Activated naive CD8-positive, alpha-beta T cell treated with anti-CD3 and anti-CD28 coated beads for 36 hours (primary cell): ENCODE results near the gene CISD3. TPM values are rescaled to one million over a fixed set of nuclear protein-coding genes. Genes with fewer than 3 reads are reported as not detected.
A peak's percentile ranks its signal among the peaks of the same experiment; 100 is the strongest.
"Not testable (repeated sequence)": the region's sequence is repeated elsewhere in the genome, so short reads cannot be mapped to it uniquely, and the experiment has no call there.

Source experiments
- DNase-seq: peaks from one replicate; pipeline ENCODE4 v3.0.0; 2021
- H3K27ac Mint-ChIP-seq: one replicate; pipeline ENCODE4 v1.8.0; 2022; ENCODE audit warnings: mild to moderate bottlenecking, moderate library complexity, mixed read lengths
- H3K27me3 Mint-ChIP-seq: one replicate; pipeline ENCODE4 v1.8.0; 2022; ENCODE audit warnings: mild to moderate bottlenecking, mixed read lengths
- H3K36me3 Mint-ChIP-seq: one replicate; pipeline ENCODE4 v1.8.0; 2021; ENCODE audit warnings: mild to moderate bottlenecking, mixed read lengths
- H3K4me1 Mint-ChIP-seq: one replicate; pipeline ENCODE4 v1.8.0; 2021; ENCODE audit warnings: mixed read lengths
- H3K4me3 Mint-ChIP-seq: one replicate; pipeline ENCODE4 v1.8.0; 2022; ENCODE audit warnings: mild to moderate bottlenecking, moderate library complexity, mixed read lengths
- H3K9me3 Mint-ChIP-seq: one replicate; pipeline ENCODE4 v1.8.0; 2022; ENCODE audit warnings: mixed read lengths
- total RNA-seq, 2 experiments: library from RNA; stranded (reverse); gene quantifications; one replicate each; pipeline ENCODE4 v1.2.3, GENCODE V29; 2021

Gene CISD3
- total RNA-seq, 2 experiments from 2014 or later: 54.3 to 57.4 TPM

- peak overlapping the region; percentile 85 for H3K27ac Mint-ChIP-seq
- H3K4me3 Mint-ChIP-seq: peak overlapping the region; percentile 11
- H3K27me3 Mint-ChIP-seq: no peaks in the 10 kb centered on the region
- H3K4me1 Mint-ChIP-seq: peaks cover 41% of the 10 kb centered on the region
- no peaks in the 10 kb centered on the region for H3K9me3 Mint-ChIP-seq
- peaks cover 33% of the 10 kb centered on the region for H3K36me3 Mint-ChIP-seq
- no peak for DNase-seq
These were observed 14.8 kb upstream of the CISD3 start for GRCh38 chr17:38715216-38715943.

GRCh38 chr17:38716368-38717005, 13.7 kb upstream of the CISD3 start:
- no peaks in the 10 kb centered on the region for H3K9me3 Mint-ChIP-seq
- H3K27me3 Mint-ChIP-seq: no peaks in the 10 kb centered on the region
- H3K4me3 Mint-ChIP-seq: no peak overlapping the region
- no peak for DNase-seq
- peak overlapping the region; percentile 7 for H3K27ac Mint-ChIP-seq
- H3K4me1 Mint-ChIP-seq: peaks cover 34% of the 10 kb centered on the region
- peaks cover 31% of the 10 kb centered on the region for H3K36me3 Mint-ChIP-seq

- Mint-ChIP-seq H3K4me3 (no peak overlapping the region), H3K27me3 (no peaks in the 10 kb centered on the region), H3K36me3 (peaks cover 31% of the 10 kb centered on the region), H3K9me3 (no peaks in the 10 kb centered on the region), H3K27ac (peak overlapping the region; percentile 7), H3K4me1 (peaks cover 27% of the 10 kb centered on the region)
- no peak for DNase-seq
These were observed 12.9 kb upstream of the CISD3 start for GRCh38 chr17:38717139-38717745.

- Mint-ChIP-seq H3K36me3 (peaks cover 31% of the 10 kb centered on the region), H3K27me3 (no peaks in the 10 kb centered on the region), H3K4me1 (peaks cover 25% of the 10 kb centered on the region), H3K27ac (no peak overlapping the region), H3K9me3 (no peaks in the 10 kb centered on the region), H3K4me3 (no peak overlapping the region)
- no peak for DNase-seq
These were observed 10.7 kb upstream of the CISD3 start for GRCh38 chr17:38719289-38719942.

GRCh38 chr17:38719943-38720641, 10.0 kb upstream of the CISD3 start:
- no peaks in the 10 kb centered on the region for H3K27me3 Mint-ChIP-seq
- DNase-seq: no peak
- no peak overlapping the region for H3K4me3 Mint-ChIP-seq
- no peaks in the 10 kb centered on the region for H3K9me3 Mint-ChIP-seq
- H3K4me1 Mint-ChIP-seq: peaks cover 20% of the 10 kb centered on the region
- no peak overlapping the region for H3K27ac Mint-ChIP-seq
- peaks cover 29% of the 10 kb centered on the region for H3K36me3 Mint-ChIP-seq

- peaks cover 28% of the 10 kb centered on the region for H3K36me3 Mint-ChIP-seq
- H3K27me3 Mint-ChIP-seq: no peaks in the 10 kb centered on the region
- H3K4me3 Mint-ChIP-seq: no peak overlapping the region
- no peak overlapping the region for H3K27ac Mint-ChIP-seq
- no peaks in the 10 kb centered on the region for H3K9me3 Mint-ChIP-seq
- peaks cover 15% of the 10 kb centered on the region for H3K4me1 Mint-ChIP-seq
- DNase-seq: no peak
These were observed 9.2 kb upstream of the CISD3 start for GRCh38 chr17:38720941-38721340.

GRCh38 chr17:38721802-38722201, 8.3 kb upstream of the CISD3 start:
- Mint-ChIP-seq H3K4me1 (peaks cover 20% of the 10 kb centered on the region), H3K4me3 (no peak overlapping the region), H3K36me3 (peaks cover 28% of the 10 kb centered on the region), H3K9me3 (no peaks in the 10 kb centered on the region), H3K27me3 (no peaks in the 10 kb centered on the region), H3K27ac (no peak overlapping the region)
- no peak for DNase-seq

GRCh38 chr17:38724337-38724988, 5.7 kb upstream of the CISD3 start:
- no peak overlapping the region for H3K4me3 Mint-ChIP-seq
- peaks cover 5% of the 10 kb centered on the region for H3K9me3 Mint-ChIP-seq
- no peak for DNase-seq
- H3K27ac Mint-ChIP-seq: peak overlapping the region; percentile 9
- peaks cover 47% of the 10 kb centered on the region for H3K4me1 Mint-ChIP-seq
- H3K27me3 Mint-ChIP-seq: no peaks in the 10 kb centered on the region
- H3K36me3 Mint-ChIP-seq: peaks cover 32% of the 10 kb centered on the region

GRCh38 chr17:38725066-38725465, 5.1 kb upstream of the CISD3 start:
- Mint-ChIP-seq H3K27ac (peak overlapping the region; percentile 34), H3K4me1 (peaks cover 45% of the 10 kb centered on the region)

GRCh38 chr17:38726145-38726544, 4.0 kb upstream of the CISD3 start:
- H3K4me3 Mint-ChIP-seq, DNase-seq, H3K9me3 Mint-ChIP-seq, H3K27me3 Mint-ChIP-seq: not testable (repeated sequence)
- H3K36me3 Mint-ChIP-seq: peaks cover 33% of the 10 kb centered on the region
- peaks cover 49% of the 10 kb centered on the region for H3K4me1 Mint-ChIP-seq
- H3K27ac Mint-ChIP-seq: peak overlapping the region; percentile 72

More at GRCh38 chr17:38725066-38725465, 5.1 kb upstream of the CISD3 start:
- Mint-ChIP-seq H3K4me3 (no peak overlapping the region), H3K9me3 (peaks cover 5% of the 10 kb centered on the region), H3K36me3 (peaks cover 33% of the 10 kb centered on the region), H3K27me3 (no peaks in the 10 kb centered on the region)
- no peak for DNase-seq

- Mint-ChIP-seq H3K27ac (peak overlapping the region; percentile 98), H3K4me3 (peak overlapping the region; percentile 71), H3K27me3 (peaks cover 4% of the 10 kb centered on the region), H3K9me3 (peaks cover 5% of the 10 kb centered on the region), H3K4me1 (peaks cover 61% of the 10 kb centered on the region), H3K36me3 (peaks cover 37% of the 10 kb centered on the region)
- DNase-seq: peak; percentile 84
These were observed 2.4 kb upstream of the CISD3 start for GRCh38 chr17:38727736-38728135.

- H3K4me1 Mint-ChIP-seq: peaks cover 63% of the 10 kb centered on the region
- H3K27ac Mint-ChIP-seq: peak overlapping the region; percentile 98
- H3K4me3 Mint-ChIP-seq: peak overlapping the region; percentile 71
- peak; percentile 59 for DNase-seq
- peaks cover 5% of the 10 kb centered on the region for H3K9me3 Mint-ChIP-seq
- peaks cover 38% of the 10 kb centered on the region for H3K36me3 Mint-ChIP-seq
- peaks cover 4% of the 10 kb centered on the region for H3K27me3 Mint-ChIP-seq
These were observed 1.8 kb upstream of the CISD3 start for GRCh38 chr17:38728290-38728831.

- Mint-ChIP-seq H3K27me3 (peaks cover 4% of the 10 kb centered on the region), H3K9me3 (peaks cover 5% of the 10 kb centered on the region), H3K4me1 (peaks cover 73% of the 10 kb centered on the region), H3K4me3 (peak overlapping the region; percentile 59), H3K36me3 (peaks cover 35% of the 10 kb centered on the region), H3K27ac (peak overlapping the region; percentile 98)
- no peak for DNase-seq
These were observed 714 bp upstream of the CISD3 start for GRCh38 chr17:38729368-38729885.
